Spinal cord (tissue), 10 donors: ENCODE data around the gene NPAT. TPM values are rescaled to one million over a fixed set of nuclear protein-coding genes. Genes with fewer than 3 reads are reported as not detected.

Source experiments
- DNase-seq, 6 donors: peaks; one replicate each; pipeline versions ENCODE4 v3.0.0 to v3.0.0-alpha.2; 2013 to 2015; ENCODE audit warnings: low spot score in 6 of 6, low read depth in 4 of 6
- H3K27ac ChIP-seq: one replicate; pipeline ENCODE4 v1.5.1; 2013; ENCODE audit warnings: low read depth, low read length, control low read depth
- H3K27me3 ChIP-seq: one replicate; pipeline ENCODE4 v1.6.1; 2013; ENCODE audit warnings: low read length; ENCODE audit not compliant: control insufficient read depth, insufficient read depth
- H3K36me3 ChIP-seq: one replicate; pipeline ENCODE4 v1.6.1; 2013; ENCODE audit warnings: low read length; ENCODE audit not compliant: control insufficient read depth, insufficient read depth
- H3K4me1 ChIP-seq: one replicate; pipeline ENCODE4 v1.6.1; 2013; ENCODE audit warnings: low read length; ENCODE audit not compliant: control insufficient read depth, insufficient read depth
- H3K4me3 ChIP-seq: one replicate; pipeline ENCODE4 v1.5.1; 2013; ENCODE audit warnings: low read depth, low read length, control low read depth
- H3K9me3 ChIP-seq: one replicate; pipeline ENCODE4 v1.6.1; 2013; ENCODE audit warnings: low read length; ENCODE audit not compliant: control insufficient read depth, insufficient read depth
- WGBS: methylation state at CpG from one replicate; pipeline ENCODE4 v1.1.5; 2013; ENCODE audit warnings: missing lambda C conversion rate; ENCODE audit not compliant: insufficient coverage; 5-methylcytosine and 5-hydroxymethylcytosine counted together
- polyA plus RNA-seq, 2 donors: library from polyadenylated mRNA; unstranded; fragments of 120-200 nt; gene quantifications; one replicate each; pipeline ENCODE4 v1.2.1, GENCODE V29; 2013; ENCODE audit not compliant: insufficient read length in 2 of 2
- total RNA-seq, 2 donors: library from RNA; depleted of rRNA in 1 of 2; stranded (reverse); fragments of 120-200 nt in 1 of 2; fragments of >200 nt in 1 of 2; gene quantifications; one replicate each; pipeline versions ENCODE4 v1.2.3 to v1.2.4, GENCODE V29; 2013 to 2014
- donor health status: healthy.

Gene NPAT
- total and polyA plus RNA-seq, 4 donors: 12.2 to 30.3 (median 16.2) TPM

- DNase-seq: no peak
- peaks cover 20% of the 10 kb centered on the region for H3K9me3 ChIP-seq
- no peaks in the 10 kb centered on the region for H3K27me3 ChIP-seq
- no peaks in the 10 kb centered on the region for H3K4me1 ChIP-seq
- no peak overlapping the region for H3K4me3 ChIP-seq
- H3K36me3 ChIP-seq: peaks cover 29% of the 10 kb centered on the region
- 99% methylated on average over 6 of the region's 6 CpGs for WGBS
- H3K27ac ChIP-seq: no peak overlapping the region
These were observed 16.3 kb downstream of the NPAT start for GRCh38 chr11:108206171-108206570.

- Histone ChIP-seq H3K9me3 (peaks cover 14% of the 10 kb centered on the region), H3K36me3 (peaks cover 29% of the 10 kb centered on the region), H3K4me1 (no peaks in the 10 kb centered on the region), H3K27me3 (no peaks in the 10 kb centered on the region), H3K27ac (no peak overlapping the region), H3K4me3 (no peak overlapping the region)
- WGBS: 100% methylated on average over 1 of the region's 4 CpGs
- no peak for DNase-seq
These were observed 17.4 kb downstream of the NPAT start for GRCh38 chr11:108204929-108205499.

- peaks cover 29% of the 10 kb centered on the region for H3K36me3 ChIP-seq
- WGBS: 100% methylated on average over 8 of the region's 9 CpGs
- no peaks in the 10 kb centered on the region for H3K27me3 ChIP-seq
These were observed 18.1 kb downstream of the NPAT start for GRCh38 chr11:108204376-108204775.

GRCh38 chr11:108203075-108203474 lies 19.4 kb downstream of the NPAT start:
- no CpG with 5 or more reads among the region's 2 CpGs for WGBS
- no peaks in the 10 kb centered on the region for H3K4me1 ChIP-seq
- H3K27me3 ChIP-seq: no peaks in the 10 kb centered on the region
- DNase-seq: no peak
- peaks cover 34% of the 10 kb centered on the region for H3K36me3 ChIP-seq
- no peak overlapping the region for H3K27ac ChIP-seq
- H3K9me3 ChIP-seq: peaks cover 14% of the 10 kb centered on the region
- H3K4me3 ChIP-seq: no peak overlapping the region

More at GRCh38 chr11:108204376-108204775, 18.1 kb downstream of the NPAT start:
- no peaks in the 10 kb centered on the region for H3K4me1 ChIP-seq
- DNase-seq: no peak
- H3K27ac ChIP-seq: no peak overlapping the region
- no peak overlapping the region for H3K4me3 ChIP-seq
- peaks cover 14% of the 10 kb centered on the region for H3K9me3 ChIP-seq

- peaks cover 22% of the 10 kb centered on the region for H3K36me3 ChIP-seq
- H3K9me3 ChIP-seq: peaks cover 2% of the 10 kb centered on the region
- H3K4me1 ChIP-seq: no peaks in the 10 kb centered on the region
- no peak for DNase-seq
- H3K4me3 ChIP-seq: no peak overlapping the region
- no peaks in the 10 kb centered on the region for H3K27me3 ChIP-seq
- 97% methylated on average over 7 of the region's 12 CpGs for WGBS
- no peak overlapping the region for H3K27ac ChIP-seq
These were observed 22.8 kb downstream of the NPAT start for GRCh38 chr11:108199446-108200321.

GRCh38 chr11:108198833-108199232 lies 23.6 kb downstream of the NPAT start:
- peaks cover 16% of the 10 kb centered on the region for H3K36me3 ChIP-seq
- H3K27ac ChIP-seq: no peak overlapping the region
- H3K27me3 ChIP-seq: no peaks in the 10 kb centered on the region
- 94% methylated on average over 7 of the region's 8 CpGs for WGBS
- no peaks in the 10 kb centered on the region for H3K4me1 ChIP-seq
- DNase-seq: no peak
- H3K4me3 ChIP-seq: no peak overlapping the region
- H3K9me3 ChIP-seq: no peaks in the 10 kb centered on the region

- no peak overlapping the region for H3K4me3 ChIP-seq
- H3K27me3 ChIP-seq: no peaks in the 10 kb centered on the region
- no peak overlapping the region for H3K27ac ChIP-seq
- H3K36me3 ChIP-seq: peaks cover 21% of the 10 kb centered on the region
- H3K4me1 ChIP-seq: no peaks in the 10 kb centered on the region
- DNase-seq: no peak
- no peaks in the 10 kb centered on the region for H3K9me3 ChIP-seq
These were observed 25.1 kb downstream of the NPAT start for GRCh38 chr11:108197351-108197750.

- no peaks in the 10 kb centered on the region for H3K9me3 ChIP-seq
- H3K36me3 ChIP-seq: peaks cover 21% of the 10 kb centered on the region
- WGBS: no CpG with 5 or more reads among the region's 3 CpGs
- no peak overlapping the region for H3K27ac ChIP-seq
- H3K4me3 ChIP-seq: no peak overlapping the region
- no peak for DNase-seq
- no peaks in the 10 kb centered on the region for H3K27me3 ChIP-seq
- H3K4me1 ChIP-seq: no peaks in the 10 kb centered on the region
These were observed 25.5 kb downstream of the NPAT start for GRCh38 chr11:108196901-108197300.

- Histone ChIP-seq H3K27ac (no peak overlapping the region), H3K4me1 (no peaks in the 10 kb centered on the region), H3K27me3 (no peaks in the 10 kb centered on the region), H3K36me3 (peaks cover 28% of the 10 kb centered on the region), H3K9me3 (no peaks in the 10 kb centered on the region), H3K4me3 (no peak overlapping the region)
- DNase-seq: no peak
These were observed 28.7 kb downstream of the NPAT start for GRCh38 chr11:108193725-108194124.

GRCh38 chr11:108177570-108177969 lies 44.9 kb downstream of the NPAT start:
- H3K27me3 ChIP-seq: no peaks in the 10 kb centered on the region
- no peaks in the 10 kb centered on the region for H3K4me1 ChIP-seq
- H3K36me3 ChIP-seq: peaks cover 12% of the 10 kb centered on the region
- no peak overlapping the region for H3K4me3 ChIP-seq
- WGBS: 93% methylated on average over 3 of the region's 5 CpGs
- no peaks in the 10 kb centered on the region for H3K9me3 ChIP-seq
- H3K27ac ChIP-seq: no peak overlapping the region
- no peak for DNase-seq
